HEK293T (cell line): Measurements from ENCODE around the gene OSBPL3.

Experiments
- ARNT ChIP-seq: fragments of 450-650 bp; IDR thresholded peaks from 2 replicates; pipeline ENCODE4 v1.6.1; 2017; ENCODE audit warnings: mild to moderate bottlenecking
- BHLHE40 ChIP-seq: fragments of 450-650 bp; IDR thresholded peaks from 2 replicates; pipeline ENCODE4 v1.6.1; 2016; ENCODE audit warnings: mild to moderate bottlenecking, moderate library complexity, borderline replicate concordance
- CTBP1 ChIP-seq: fragments of 450-650 bp; IDR thresholded peaks from 2 replicates; pipeline ENCODE4 v1.6.1; 2016; ENCODE audit warnings: borderline replicate concordance
- ELF4 ChIP-seq: fragments of 450-650 bp; IDR thresholded peaks from 2 replicates; pipeline ENCODE4 v1.6.1; 2017; ENCODE audit warnings: antibody characterized with exemption
- FOXM1 ChIP-seq: fragments of 450-650 bp; IDR thresholded peaks from 2 replicates; pipeline ENCODE4 v1.6.1; 2017; ENCODE audit warnings: mild to moderate bottlenecking, borderline replicate concordance
- HDGF ChIP-seq: fragments of 450-650 bp; IDR thresholded peaks from 2 replicates; pipeline ENCODE4 v1.6.1; 2017; ENCODE audit warnings: antibody characterized with exemption, borderline replicate concordance
- L3MBTL2 ChIP-seq: fragments of 450-650 bp; conservative IDR thresholded peaks from 2 replicates; pipeline ENCODE4 v1.6.1; 2016; ENCODE audit warnings: mild to moderate bottlenecking
- LEF1 ChIP-seq: fragments of 450-650 bp; IDR thresholded peaks from 2 replicates; pipeline ENCODE4 v1.6.1; 2017; ENCODE audit warnings: mild to moderate bottlenecking, borderline replicate concordance
- NFRKB ChIP-seq: fragments of 450-650 bp; IDR thresholded peaks from 2 replicates; pipeline ENCODE4 v1.6.1; 2016; ENCODE audit warnings: mild to moderate bottlenecking, moderate library complexity
- SP1 ChIP-seq: fragments of 450-650 bp; IDR thresholded peaks from 2 replicates; pipeline ENCODE4 v1.6.1; 2017
- SUZ12 ChIP-seq: fragments of 450-650 bp; IDR thresholded peaks from 2 replicates; pipeline ENCODE4 v1.6.1; 2016; ENCODE audit warnings: mild to moderate bottlenecking
- TARDBP ChIP-seq: fragments of 450-650 bp; IDR thresholded peaks from 2 replicates; pipeline ENCODE4 v1.6.1; 2016
- ZNF384 ChIP-seq: fragments of 450-650 bp; IDR thresholded peaks from 2 replicates; pipeline ENCODE4 v1.6.1; 2016

DNA sequence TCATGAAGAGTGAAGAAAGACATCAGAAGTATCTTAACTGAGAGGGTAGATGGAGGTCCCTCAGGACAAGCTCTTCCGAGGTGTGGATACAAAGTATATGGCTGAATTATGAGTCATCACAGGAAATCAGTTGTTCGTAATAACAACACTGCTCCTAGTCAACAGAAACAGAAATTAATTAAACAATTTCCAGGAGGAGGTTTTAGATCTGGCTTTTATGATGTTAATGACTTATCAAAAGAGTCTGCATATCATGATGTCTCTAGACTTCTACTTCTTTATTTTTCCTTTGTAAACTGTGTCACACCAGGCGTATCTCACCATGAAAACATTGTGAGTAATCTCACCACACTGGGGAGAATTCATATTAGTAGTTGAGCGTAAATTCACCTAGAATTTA, 31.2 kb downstream of the OSBPL3 start:
- TF ChIP-seq SP1 (no peak), SUZ12 (no peak), ELF4 (no peak), ZNF384 (no peak), FOXM1 (no peak), BHLHE40 (no peak), ARNT (no peak), NFRKB (no peak), TARDBP (no peak), CTBP1 (no peak), HDGF (no peak), L3MBTL2 (no peak), LEF1 (no peak)
